Stimulated activated CD4-positive, alpha-beta T cell treated with anti-CD3 and anti-CD28 coated beads, Interleukin-15, amount 100 ng/mL, for 48 hours (primary cell): Measurements from ENCODE around the gene ABCC10.
A peak's percentile ranks its signal among the peaks of the same experiment; 100 is the strongest.

Experiments used
- DNase-seq, 2 donors: peaks; one replicate each; pipeline ENCODE4 v3.0.0-alpha.2; 2020; ENCODE audit warnings: low read depth in 2 of 2

ABCC10 gene

GRCh38 chr6:43468748-43469681 is 41.7 kb downstream of the ABCC10 start:
- no peak for DNase-seq

- no peak for DNase-seq
Observed at GRCh38 chr6:43469947-43470346, 42.6 kb downstream of the ABCC10 start.

- no peak for DNase-seq
Observed at GRCh38 chr6:43471399-43471798, 44.1 kb downstream of the ABCC10 start.

GRCh38 chr6:43472515-43472914 is 45.2 kb downstream of the ABCC10 start:
- no peak for DNase-seq

- DNase-seq: no peak
Observed at GRCh38 chr6:43475516-43475915, 48.2 kb downstream of the ABCC10 start.

DNA sequence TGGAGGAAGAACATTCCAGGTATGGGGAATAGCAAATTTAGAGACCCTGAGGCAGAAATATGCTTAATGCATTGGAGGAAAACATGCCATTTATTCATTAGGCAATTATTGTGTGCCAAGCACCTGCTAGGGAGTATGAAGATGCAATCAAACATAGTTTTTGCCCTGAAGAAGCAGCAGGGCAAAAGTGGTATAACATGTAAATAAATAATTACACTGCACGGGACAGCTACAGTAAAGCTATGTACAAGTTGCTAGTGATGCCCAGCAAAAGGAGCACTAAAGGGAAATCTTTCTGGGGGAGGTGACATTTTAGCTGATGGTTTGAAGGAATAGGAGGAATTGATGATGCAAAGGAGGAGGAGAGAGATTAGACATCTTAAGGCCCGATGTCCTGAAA is 49.4 kb downstream of the ABCC10 start:
- DNase-seq: no peak

- DNase-seq: peak; percentile 87 to 98
Observed at GRCh38 chr6:43477235-43478007, 50.1 kb downstream of the ABCC10 start, which contains the start of gene TJAP1. TJAP1 (plus strand) TSS chr6:43477570; CDS start chr6:43499002, 21,432 bp downstream.

DNA sequence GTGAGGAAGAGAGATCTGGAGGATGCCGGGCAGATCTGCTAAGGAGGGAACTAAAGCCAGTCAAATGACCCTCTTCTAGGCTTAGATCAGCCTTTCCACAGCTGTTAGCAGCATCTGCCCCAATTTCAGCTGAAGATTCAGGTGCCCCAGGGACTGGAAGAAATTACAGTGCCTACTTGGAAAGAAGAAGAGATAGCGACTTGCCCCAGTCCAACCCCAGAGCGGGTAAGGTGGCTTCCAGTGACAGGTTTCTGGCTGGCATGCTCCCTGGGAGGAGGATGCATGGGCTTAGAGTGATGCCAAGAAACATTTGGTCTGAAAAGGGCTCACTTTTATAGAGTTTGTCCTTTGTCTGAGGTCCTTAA is 50.6 kb downstream of the ABCC10 start:
- no peak for DNase-seq

GRCh38 chr6:43481075-43481474 is 53.7 kb downstream of the ABCC10 start:
- DNase-seq: no peak

DNA sequence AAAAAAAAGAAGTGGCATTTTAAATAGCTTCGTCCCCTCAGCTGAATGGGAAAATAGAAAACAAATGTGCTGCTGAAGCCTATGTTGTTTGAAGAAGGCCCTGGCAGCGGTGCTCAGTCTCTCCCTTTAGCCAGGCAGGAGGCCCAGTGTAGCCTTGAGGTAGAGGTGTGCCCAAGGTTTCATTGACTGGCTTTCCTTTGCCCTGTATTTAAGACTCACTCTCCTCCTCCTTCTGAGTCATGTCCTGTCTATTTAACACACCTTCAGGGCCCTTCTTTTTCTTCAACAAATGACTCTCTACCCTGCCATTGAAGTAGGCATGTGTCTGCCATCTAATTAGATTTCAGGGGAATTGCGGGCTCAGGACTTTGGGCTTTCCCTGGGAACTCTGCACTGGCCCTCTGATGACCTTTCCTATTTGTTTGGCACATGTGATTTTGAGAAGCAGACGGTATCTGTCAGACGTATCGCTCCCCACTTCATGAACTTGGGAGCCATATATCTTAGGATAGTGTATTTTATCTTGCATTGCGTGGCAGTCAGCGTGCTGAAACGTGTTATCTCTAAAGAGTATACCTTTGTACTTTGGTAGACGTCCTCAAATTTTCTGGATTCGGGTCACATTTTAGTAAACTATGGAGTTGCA is 54.4 kb downstream of the ABCC10 start:
- no peak for DNase-seq

DNA sequence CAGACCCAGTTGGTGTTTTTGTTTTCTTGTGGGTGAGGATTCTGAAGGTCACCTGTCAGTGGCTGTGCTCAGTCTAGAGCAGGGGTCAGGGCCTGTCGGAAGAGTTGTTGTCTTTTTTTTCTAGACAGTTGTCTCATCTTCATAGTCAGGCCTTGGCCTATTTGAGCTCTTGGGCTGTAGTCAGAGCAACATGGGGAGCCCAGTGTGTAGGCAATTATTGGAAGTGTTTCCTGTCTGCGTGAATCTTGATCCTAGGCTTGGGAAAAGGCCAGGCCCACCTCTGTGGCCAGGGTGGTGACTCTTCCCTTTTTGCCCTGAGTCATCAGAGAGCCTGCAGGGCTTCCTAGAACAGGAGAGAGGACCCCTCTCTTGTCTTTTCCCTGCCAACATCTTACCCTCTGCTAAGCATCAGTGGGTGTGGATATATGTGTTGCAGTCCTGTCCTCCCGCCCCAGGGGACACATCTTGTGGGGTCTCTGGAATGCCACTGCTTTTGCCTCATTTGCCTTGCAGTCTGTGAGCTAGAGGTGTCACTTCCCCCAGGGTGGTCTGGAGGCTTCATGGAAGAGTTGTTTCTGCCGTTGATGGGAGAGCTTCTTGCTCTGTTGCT is 61.4 kb downstream of the ABCC10 start:
- no peak for DNase-seq

GRCh38 chr6:43489277-43490072 is 62.1 kb downstream of the ABCC10 start:
- no peak for DNase-seq

- DNase-seq: no peak
Observed at GRCh38 chr6:43490523-43490939, 63.2 kb downstream of the ABCC10 start.

DNA sequence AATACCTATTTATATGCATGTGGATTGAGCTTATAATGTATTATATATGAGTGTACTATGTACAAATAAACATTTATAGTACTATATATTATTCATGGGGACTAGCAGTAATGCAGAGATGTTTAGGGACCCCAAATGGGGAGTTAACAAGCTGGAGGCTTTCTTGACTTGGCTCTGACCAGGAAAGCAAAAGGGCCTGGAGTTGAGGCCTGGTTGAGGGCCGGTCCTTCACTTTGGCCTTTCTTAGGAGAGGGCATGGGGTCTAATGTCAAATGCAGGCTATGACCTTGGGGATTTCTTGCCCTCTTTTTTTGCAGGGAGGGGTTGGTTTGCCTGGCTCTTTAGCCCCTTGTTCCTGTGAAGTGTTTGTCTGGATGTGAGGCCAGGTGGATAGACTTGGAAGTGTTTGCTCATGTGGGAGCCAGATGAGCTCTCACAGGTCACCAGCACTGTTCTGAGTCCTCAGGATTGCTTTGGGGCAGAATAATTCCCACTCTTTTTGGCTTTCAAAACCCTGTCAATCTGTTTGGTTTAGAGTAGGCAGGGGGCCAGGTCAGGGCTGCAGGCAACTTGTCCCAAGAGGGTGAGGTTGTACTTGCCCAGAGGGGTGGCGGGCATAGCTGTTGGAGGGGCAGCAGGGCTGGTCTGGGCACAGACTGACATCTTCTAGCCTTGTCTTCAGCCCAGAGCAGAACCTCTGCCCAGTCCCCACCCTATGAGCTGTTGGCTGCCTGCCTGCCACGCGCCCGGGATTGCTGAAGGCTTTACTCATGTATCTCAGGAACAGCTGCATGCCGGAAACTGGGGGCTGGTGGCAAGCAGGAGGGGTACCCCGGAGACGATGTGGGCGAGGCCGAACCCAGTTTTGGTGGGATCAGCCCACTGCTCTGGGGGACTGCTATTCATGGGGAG is 64.7 kb downstream of the ABCC10 start:
- DNase-seq: no peak

DNA sequence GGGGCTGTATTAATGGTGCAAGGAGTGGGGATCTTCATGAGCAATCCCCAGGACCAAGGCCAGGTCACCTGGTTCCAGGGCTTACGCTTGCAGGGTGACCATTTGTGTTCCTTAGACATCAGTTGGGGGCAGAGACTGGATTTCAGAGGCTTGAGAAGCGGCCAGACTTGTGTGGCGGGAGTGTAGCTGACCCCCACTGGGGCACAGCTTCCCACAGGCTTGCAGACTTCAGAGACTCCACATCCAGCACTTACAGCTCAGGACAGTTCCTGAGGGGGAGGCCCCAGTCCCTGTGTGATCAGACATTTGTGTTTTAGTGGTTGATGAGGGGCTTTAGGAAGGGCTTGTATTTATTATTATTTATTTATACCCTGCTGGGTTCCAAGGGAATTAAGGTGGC is 65.3 kb downstream of the ABCC10 start:
- no peak for DNase-seq

DNA sequence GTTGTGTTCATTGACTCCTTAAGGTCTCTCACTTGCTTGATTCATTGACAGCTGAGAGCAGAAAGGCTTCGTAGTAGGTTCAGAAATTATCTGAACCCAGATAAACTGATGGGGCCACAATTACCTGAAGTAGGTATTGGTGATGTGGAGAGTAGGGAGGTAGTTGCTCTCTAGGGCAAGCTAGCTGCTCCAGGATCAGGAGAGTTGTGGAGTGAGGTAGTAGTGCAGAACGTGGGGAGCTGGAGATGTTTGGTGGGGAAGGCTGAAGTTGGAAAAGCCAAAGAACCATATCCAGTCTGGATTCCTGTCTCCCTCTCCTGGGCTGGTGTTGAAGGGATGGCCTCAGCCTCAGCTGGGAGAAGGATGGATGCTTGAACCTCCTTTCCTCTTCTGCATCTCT is 65.9 kb downstream of the ABCC10 start:
- DNase-seq: no peak

GRCh38 chr6:43493833-43494232 is 66.5 kb downstream of the ABCC10 start:
- DNase-seq: no peak

- DNase-seq: no peak
Observed at GRCh38 chr6:43494321-43494720, 67.0 kb downstream of the ABCC10 start.

DNA sequence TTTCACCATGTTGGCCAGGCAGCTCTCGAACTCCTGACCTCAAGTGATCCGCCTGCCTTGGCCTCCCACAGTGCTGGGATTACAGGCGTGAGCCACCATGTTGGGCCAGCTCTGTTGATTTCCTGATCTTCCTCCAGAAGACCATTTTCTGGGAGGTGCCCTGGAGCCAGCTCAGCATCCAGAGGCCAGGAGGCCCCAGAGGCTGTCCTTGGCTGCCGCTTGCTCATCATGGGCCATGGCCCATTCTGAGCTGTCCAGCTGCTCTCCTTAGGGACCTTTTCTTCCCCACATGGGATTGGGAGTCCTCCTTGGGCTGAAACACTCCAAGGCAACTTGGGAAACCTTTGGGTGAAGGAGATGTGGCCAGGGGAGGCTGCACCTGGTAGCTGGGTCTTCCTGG is 67.4 kb downstream of the ABCC10 start:
- no peak for DNase-seq

DNA sequence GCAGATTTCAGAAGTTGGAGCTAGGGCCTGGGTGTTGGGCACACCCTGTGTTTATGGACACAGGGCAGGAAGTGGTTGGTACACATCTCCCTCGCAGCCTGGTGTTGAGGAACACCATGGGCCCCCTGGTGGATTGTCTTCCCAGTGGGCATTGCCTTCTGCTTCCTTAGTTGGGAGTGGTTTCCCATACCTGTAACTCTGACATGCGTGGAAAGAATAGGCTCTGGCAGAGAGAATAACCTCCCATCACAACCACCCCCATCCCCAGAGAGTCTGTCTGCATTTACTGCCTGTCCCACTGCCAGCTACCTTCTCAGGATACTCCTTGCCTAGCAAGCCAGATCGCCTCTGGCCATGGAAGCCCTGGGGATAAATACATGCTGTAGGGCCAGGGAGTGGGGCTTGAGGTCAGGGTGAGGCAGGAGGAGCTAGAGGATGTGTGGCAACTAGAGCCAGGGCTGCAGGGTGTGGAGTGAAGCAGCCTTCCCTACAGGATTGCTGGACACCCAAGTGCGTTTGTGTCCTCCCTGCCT is 68.1 kb downstream of the ABCC10 start:
- DNase-seq: no peak
